GM18909 (cell line): ENCODE measurements around the gene ADAMTS1.
"Not testable (repeated sequence)": the region's sequence is repeated elsewhere in the genome, so short reads cannot be mapped to it uniquely, and the experiment has no call there.

ENCODE experiments used
- ATAC-seq: cut with Tn5 transposase; IDR thresholded peaks from one replicate; pipeline ENCODE4 v1.9.1; 2021; ENCODE audit warnings: mild to moderate bottlenecking; ENCODE audit not compliant: unreplicated experiment, poor library complexity

The ADAMTS1 gene

DNA sequence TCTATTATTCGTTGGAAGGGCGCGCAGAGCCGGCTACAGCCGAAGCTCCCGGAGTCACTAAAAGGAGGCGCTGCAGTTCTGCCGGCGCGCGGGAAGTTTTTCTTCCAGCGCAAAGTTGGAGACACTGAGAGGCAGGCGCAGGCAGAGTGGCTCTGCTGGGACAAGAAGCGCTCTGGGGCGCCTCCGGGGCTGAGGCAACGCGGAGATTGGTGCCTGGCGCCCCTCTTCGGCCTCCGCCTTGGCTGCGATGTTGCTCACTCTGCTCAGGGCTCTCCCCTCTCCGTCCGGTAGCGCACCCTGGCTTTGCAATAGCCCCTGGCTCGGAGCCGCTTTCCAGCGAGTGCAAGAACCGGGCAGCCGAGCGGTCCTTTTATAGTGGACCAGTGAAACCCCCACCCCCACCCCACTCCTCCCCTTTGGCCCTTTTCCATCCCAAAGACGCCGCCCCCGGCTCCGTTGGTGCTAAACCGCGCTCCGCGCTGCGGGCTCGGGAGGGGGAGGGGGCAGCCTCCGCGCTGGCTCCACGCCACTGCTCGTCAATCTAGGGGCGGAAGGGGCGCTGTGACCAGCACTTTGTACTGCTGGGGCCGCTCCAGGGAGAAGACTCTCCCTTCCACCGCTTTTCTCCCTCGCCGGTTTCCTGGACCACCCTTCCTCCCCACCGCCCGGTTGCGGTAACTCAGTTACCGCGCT is at the start of gene ADAMTS1:
Gene ADAMTS1 (minus strand): TSS at position 344 of the 693 bp plus-strand sequence. CDS start 455 bp downstream, outside the sequence.
- no peak for ATAC-seq

GRCh38 chr21:26892151-26892550 is 46.9 kb upstream of the ADAMTS1 start:
- no peak for ATAC-seq

GRCh38 chr21:26888931-26889330 is 43.7 kb upstream of the ADAMTS1 start:
- no peak for ATAC-seq

DNA sequence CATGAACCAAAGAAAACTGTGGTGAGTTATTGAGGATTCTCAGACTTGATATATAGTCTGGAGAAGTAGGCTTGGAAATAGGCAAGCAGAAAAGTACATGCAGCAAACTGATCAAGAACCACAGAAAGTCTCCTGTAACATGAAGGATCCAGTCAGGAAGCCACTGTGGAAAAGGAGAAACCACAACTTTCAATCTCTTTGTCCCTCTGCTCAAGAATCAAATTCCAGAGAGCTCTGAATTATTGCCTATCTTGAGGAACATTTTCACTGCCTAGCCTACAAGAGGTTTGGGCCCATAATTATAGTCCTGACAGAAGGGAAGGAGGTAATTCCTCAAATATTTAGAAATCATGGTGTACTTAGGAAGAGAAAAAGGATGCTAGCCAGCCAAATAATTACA is 43.0 kb upstream of the ADAMTS1 start:
- ATAC-seq, result no peak

DNA sequence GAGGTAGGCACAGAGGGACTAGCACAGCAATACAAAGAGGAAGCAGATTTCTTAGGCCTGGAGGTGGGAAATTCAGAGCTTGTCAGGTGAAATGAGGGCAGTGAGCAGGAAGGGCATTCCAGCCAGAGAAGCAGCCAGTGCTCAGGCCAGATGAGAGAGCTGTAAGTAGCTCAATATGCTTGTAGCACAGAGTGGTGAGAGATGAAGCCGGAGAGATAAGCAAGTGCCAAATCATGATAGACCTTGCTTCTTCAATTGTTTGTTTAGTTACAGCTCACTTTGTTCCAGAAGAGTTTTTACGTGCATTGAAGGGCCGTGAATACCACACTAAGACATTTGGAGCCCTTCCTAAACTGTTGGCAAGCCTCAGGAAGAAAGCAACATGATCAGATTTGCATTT is 42.0 kb upstream of the ADAMTS1 start:
- no peak for ATAC-seq

DNA sequence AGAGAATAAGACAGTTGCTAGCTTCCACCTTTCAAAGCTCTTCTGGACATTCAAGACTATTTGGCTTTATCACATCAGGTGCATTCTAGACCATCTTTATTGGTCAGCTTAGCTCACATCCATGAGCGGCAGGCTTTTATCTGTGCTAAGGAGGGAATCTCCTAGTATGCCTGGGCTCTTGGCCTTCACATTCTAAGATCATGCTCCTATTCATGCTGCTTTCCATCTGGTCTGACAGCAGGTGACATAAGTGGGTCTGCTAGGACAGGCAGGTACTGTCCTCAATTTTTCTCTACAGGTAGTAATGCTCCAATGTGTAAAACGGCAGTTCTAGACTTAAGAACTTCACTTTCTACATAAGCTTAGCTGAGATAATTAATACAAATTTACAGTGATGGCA is 39.2 kb upstream of the ADAMTS1 start:
- no peak for ATAC-seq

- ATAC-seq, result no peak
Measured at GRCh38 chr21:26883768-26884167, 38.6 kb upstream of the ADAMTS1 start.

DNA sequence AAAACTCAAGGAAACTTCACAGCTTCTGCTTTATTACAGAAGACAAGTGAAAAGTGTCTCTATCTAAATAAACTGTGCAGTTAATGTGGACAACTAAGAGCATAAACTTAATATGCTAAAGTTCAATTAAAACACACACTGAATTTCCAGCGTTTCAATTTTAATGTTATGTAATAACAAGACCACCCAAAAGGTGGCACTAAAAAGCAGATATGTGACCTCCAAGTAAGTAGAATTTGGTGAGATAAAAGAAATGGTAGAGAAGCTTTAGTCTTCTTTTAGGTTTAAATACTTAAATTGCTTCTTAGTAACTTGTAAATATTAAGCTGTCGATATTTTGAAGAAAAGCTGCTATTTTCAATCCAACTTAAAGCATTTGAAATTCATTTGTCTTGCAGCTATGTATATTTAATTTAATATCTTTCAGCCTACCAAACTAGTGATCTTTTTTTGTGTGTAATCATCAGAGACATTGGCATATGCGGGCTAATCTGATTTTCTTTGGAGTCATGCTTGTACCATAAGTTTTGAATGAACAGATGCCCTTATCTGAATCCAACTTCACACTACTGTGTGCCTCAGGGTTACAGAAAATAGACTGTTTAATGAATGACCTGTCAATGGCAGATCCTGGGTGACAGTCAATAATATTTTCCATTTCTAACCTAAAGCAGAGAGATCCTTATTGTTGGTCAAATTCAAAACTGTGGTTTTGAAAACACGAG is 36.5 kb upstream of the ADAMTS1 start:
- ATAC-seq, result no peak

- no peak for ATAC-seq
Measured at GRCh38 chr21:26877018-26877417, 31.8 kb upstream of the ADAMTS1 start.

DNA sequence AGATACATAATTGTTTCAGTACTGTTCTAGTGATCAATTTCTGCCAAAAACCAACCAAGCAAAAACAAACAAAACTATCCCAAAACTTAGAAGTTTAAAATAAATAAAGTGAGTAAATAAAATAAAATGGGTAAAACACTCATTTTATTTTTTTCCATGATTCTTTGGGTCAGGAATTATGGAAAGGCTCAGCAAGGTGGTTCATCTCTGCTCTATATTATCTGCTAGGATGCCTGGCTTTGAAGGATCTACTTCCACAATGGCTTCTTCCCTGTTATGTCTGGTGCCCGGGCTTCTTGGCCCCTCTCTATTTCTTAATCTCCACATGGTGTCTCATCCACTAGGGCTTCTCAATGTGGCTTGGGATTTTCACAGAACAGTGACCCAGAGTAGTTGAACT is 29.1 kb upstream of the ADAMTS1 start:
- no peak for ATAC-seq

DNA sequence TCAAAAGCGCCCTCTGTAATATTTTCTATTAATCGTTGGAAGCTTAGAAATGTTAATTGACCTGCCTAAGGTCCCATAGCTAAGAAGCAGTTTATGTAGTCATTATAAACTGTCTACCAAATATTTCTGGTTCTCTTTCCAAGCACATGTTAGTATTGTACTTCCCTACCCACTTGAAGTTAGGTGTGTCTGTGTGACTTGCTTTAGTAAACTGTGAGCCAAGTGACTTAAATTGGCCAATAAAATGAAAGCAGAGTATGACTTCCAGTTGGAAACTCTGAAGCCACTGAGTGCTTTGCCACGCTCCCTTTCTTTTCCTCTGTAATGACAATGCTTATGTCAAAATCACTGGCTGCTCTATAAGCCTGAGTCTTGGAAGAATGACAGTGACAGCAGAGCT is 20.6 kb upstream of the ADAMTS1 start:
- no peak for ATAC-seq

GRCh38 chr21:26856871-26857350 is 11.7 kb upstream of the ADAMTS1 start:
- ATAC-seq, result not testable (repeated sequence)

DNA sequence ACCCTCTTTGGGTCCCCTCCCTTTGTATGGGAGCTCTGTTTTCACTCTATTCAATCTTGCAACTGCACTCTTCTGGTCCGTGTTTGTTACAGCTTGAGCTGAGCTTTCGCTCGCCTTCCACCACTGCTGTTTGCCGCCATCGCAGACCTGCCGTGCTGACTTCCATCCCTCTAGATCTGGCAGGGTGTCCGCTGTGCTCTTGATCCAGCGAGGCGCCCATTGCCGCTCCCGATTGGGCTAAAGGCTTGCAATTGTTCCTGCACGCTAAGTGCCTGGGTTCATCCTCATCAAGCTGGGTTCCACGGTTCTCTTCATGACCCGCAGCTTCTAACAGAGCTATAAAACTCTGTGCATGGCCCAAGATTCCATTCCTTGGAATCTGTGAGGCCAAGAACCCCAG is 9.5 kb upstream of the ADAMTS1 start:
- not testable (repeated sequence) for ATAC-seq

- ATAC-seq, result no peak
Measured at GRCh38 chr21:26852423-26852822, 7.2 kb upstream of the ADAMTS1 start.

DNA sequence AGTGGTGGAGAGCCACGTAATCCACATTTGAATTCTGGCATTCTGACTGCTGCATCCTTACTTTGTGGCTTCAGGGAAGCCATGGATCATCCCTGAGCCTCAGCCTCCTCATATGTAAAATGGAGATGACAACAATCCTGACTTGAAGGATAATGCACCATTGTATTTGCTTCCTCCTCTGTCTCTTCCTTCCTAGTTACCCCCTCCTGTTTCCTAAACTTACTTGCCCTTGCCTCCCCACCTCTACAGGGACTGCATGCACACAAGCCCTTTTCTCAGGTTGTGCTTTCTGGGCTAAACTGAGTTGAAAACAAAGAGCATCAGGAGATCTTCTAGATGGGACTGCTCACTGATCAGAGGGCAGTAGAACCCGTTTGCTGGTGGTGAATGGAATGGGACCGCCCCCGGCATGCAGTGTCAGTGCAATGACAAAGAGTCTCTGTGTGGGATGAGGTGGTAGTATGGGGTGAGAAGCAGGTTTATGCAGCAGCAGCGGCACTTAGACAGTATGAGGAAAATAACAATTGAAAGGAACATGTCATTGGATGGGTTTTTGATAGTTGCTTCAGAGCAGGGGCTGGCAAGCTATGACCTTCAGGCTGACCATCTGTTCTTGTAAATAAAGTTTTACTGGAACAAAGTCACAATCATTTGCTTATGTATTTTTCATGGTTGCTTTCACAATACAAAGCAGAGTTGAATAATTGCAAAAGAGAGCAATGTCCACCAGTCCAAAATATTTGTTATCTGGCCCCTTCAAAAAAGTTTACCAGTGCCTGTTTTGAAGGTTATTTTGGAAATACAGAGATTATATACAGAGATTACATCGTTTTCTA is 6.1 kb upstream of the ADAMTS1 start:
- ATAC-seq, result no peak

- no peak for ATAC-seq
Measured at GRCh38 chr21:26850116-26850643, 5.0 kb upstream of the ADAMTS1 start.

GRCh38 chr21:26849428-26850115 is 4.4 kb upstream of the ADAMTS1 start:
- ATAC-seq, result no peak

- ATAC-seq, result no peak
Measured at GRCh38 chr21:26847921-26848320, 2.7 kb upstream of the ADAMTS1 start.

DNA sequence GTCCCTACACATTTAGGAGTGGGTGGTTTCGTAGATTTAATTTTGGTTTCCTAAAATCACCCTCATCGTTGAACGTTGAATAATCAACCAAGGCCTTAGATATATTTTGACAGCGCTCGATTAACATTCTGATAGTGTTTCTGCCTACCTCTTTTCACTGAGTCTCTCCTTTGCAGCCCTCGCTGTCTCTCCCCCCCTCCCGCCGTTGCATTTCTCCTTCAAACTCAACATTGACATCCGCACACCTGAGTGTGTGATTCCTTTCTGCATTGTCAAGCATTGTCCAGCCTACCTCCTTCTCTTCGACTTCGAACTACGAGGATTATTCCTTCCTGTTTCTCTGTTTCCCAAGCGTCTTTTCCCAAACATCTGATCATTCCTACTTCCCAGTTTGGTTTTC is 1.8 kb upstream of the ADAMTS1 start:
- ATAC-seq, result no peak
